Measurements from ENCODE around the gene ANKMY2.

The ANKMY2 gene

DNA sequence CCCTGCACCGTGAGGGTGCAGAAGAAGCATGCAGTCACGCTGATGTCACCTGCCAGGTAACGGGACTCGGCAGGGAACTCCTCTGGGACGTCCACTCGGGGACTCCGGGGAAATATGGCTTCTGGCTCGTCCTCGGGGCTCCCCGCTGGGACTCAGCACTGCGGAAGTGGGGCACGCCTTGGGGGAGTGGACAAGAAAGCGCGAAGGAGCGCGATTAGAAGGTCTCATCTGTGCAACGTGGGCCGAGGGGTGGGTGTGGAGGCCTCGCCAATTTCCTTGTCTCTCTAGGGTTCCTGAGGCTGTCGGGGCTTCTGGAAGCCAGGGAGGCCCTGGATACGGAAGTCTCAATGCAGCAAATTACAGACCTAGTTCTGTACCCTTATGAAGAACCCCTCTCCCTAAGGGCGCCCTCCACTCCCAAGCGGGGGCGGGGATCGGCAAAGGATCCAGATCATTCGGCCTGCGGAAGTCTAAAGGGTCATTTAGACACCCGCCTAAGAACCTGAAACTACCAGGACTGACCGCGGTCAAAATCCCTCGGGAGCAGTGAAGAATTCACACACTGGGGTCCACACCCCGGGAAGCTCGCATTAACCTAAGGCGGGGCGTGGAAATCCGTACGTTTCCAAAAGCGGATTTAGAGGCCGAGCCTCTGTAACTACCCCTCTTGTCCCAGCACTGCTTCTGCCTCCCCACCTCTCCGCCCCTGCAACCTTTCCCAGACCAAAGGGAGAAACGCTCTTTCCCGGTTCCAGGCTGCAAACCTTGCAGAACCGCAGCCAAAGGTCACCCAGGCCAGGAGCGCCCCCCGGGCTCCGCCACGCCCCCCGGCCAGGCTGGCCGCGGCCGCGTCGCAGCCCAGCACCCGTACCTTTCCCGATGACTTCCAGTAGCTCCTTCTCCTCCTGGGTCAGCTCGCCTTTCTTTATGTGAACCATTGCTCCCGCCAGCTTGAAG is 640 bp downstream of the ANKMY2 start:
- peak overlapping the region; percentile 78 for H3K9ac ChIP-seq (ENCODE audit: insufficient read length)
- TF ChIP-seq FOXP2 (optimal IDR thresholded peaks at IDR 0.05; ENCODE audit: control extremely low read depth, extremely low read length, insufficient read depth), result no peak
- no peak for TF ChIP-seq EZH2 (IDR thresholded peaks at IDR 0.05)
- TF ChIP-seq POLR2AphosphoS5 (IDR thresholded peaks at IDR 0.05; ENCODE audit: borderline replicate concordance, low read depth, low read length), result no peak
- H3K36me3 ChIP-seq (ENCODE audit: insufficient read depth, low read length), result no peaks in the 10 kb centered on the region
- no peak for DNase-seq (ENCODE audit: low read depth, low spot score)
- H3K9me3 ChIP-seq (ENCODE audit: low read depth, low read length), result no peaks in the 10 kb centered on the region
- peak overlapping the region; percentile 89 for H3K4me3 ChIP-seq
- no peak overlapping the region for H3K27ac ChIP-seq

- Histone ChIP-seq H3K9me3 (ENCODE audit: low read depth, low read length) (no peaks in the 10 kb centered on the region), H3K4me3 (no peak overlapping the region; the same call in 1 of the 2 replicates), H3K9ac (ENCODE audit: insufficient read length) (no peak overlapping the region), H3K36me3 (ENCODE audit: insufficient read depth, low read length) (no peaks in the 10 kb centered on the region), H3K27ac (no peak overlapping the region)
- no peak for TF ChIP-seq EZH2 (IDR thresholded peaks at IDR 0.05)
- no peak for TF ChIP-seq POLR2AphosphoS5 (IDR thresholded peaks at IDR 0.05; ENCODE audit: borderline replicate concordance, low read depth, low read length)
- no peak for TF ChIP-seq FOXP2 (optimal IDR thresholded peaks at IDR 0.05; ENCODE audit: control extremely low read depth, extremely low read length, insufficient read depth)
- no peak for DNase-seq (ENCODE audit: low read depth, low spot score)
Measured at GRCh38 chr7:16644157-16644556, 1.4 kb downstream of the ANKMY2 start.

GRCh38 chr7:16638282-16639280 is 7.0 kb downstream of the ANKMY2 start:
- Histone ChIP-seq H3K27ac (no peak overlapping the region), H3K36me3 (ENCODE audit: insufficient read depth, low read length) (no peaks in the 10 kb centered on the region), H3K9ac (ENCODE audit: insufficient read length) (no peak overlapping the region), H3K9me3 (ENCODE audit: low read depth, low read length) (no peaks in the 10 kb centered on the region), H3K4me3 (no peak overlapping the region)
- no peak for DNase-seq (ENCODE audit: low read depth, low spot score)
- no peak for TF ChIP-seq FOXP2 (optimal IDR thresholded peaks at IDR 0.05; ENCODE audit: control extremely low read depth, extremely low read length, insufficient read depth)
- TF ChIP-seq EZH2 (IDR thresholded peaks at IDR 0.05), result no peak
- no peak for TF ChIP-seq POLR2AphosphoS5 (IDR thresholded peaks at IDR 0.05; ENCODE audit: borderline replicate concordance, low read depth, low read length)

DNA sequence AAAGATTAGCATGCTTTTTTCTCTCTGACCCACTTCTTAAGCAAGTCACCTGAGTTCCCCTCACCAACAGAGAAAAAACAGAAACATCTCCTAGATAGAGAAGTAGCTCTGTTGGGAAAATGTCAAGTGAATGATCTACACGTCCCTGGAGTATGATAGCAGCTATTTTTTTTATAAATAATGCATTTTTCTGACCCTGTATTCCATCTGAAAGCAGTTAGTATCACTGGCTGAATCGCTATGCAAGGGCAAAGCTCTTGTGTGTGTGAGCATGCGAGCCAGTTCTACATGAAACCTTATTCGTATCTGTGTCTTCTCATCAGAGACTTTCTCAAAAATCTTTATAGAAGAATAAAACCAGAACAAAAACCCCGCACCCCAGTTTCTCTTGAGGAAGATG is 8.2 kb downstream of the ANKMY2 start:
- DNase-seq (ENCODE audit: low read depth, low spot score), result no peak
- Histone ChIP-seq H3K36me3 (ENCODE audit: insufficient read depth, low read length) (no peaks in the 10 kb centered on the region), H3K27ac (no peak overlapping the region), H3K9ac (ENCODE audit: insufficient read length) (no peak overlapping the region), H3K4me3 (no peak overlapping the region), H3K9me3 (ENCODE audit: low read depth, low read length) (no peaks in the 10 kb centered on the region)
- TF ChIP-seq EZH2 (IDR thresholded peaks at IDR 0.05), result no peak

- Histone ChIP-seq H3K9me3 (ENCODE audit: low read depth, low read length) (no peaks in the 10 kb centered on the region), H3K27ac (no peak overlapping the region), H3K9ac (ENCODE audit: insufficient read length) (no peak overlapping the region), H3K36me3 (ENCODE audit: insufficient read depth, low read length) (no peaks in the 10 kb centered on the region), H3K4me3 (no peak overlapping the region)
- DNase-seq (ENCODE audit: low read depth, low spot score), result no peak
- TF ChIP-seq EZH2 (IDR thresholded peaks at IDR 0.05) (no peak), POLR2AphosphoS5 (IDR thresholded peaks at IDR 0.05; ENCODE audit: borderline replicate concordance, low read depth, low read length) (no peak), FOXP2 (optimal IDR thresholded peaks at IDR 0.05; ENCODE audit: control extremely low read depth, extremely low read length, insufficient read depth) (no peak)
Measured at GRCh38 chr7:16636555-16637101, 8.9 kb downstream of the ANKMY2 start.

GRCh38 chr7:16634271-16634738 is 11.2 kb downstream of the ANKMY2 start:
- TF ChIP-seq FOXP2 (optimal IDR thresholded peaks at IDR 0.05; ENCODE audit: control extremely low read depth, extremely low read length, insufficient read depth) (no peak), POLR2AphosphoS5 (IDR thresholded peaks at IDR 0.05; ENCODE audit: borderline replicate concordance, low read depth, low read length) (no peak), EZH2 (IDR thresholded peaks at IDR 0.05) (no peak)
- H3K36me3 ChIP-seq (ENCODE audit: insufficient read depth, low read length), result no peaks in the 10 kb centered on the region
- no peak overlapping the region for H3K4me3 ChIP-seq
- no peak overlapping the region for H3K27ac ChIP-seq
- no peak overlapping the region for H3K9ac ChIP-seq (ENCODE audit: insufficient read length)
- no peaks in the 10 kb centered on the region for H3K9me3 ChIP-seq (ENCODE audit: low read depth, low read length)
- no peak for DNase-seq (ENCODE audit: low read depth, low spot score)

DNA sequence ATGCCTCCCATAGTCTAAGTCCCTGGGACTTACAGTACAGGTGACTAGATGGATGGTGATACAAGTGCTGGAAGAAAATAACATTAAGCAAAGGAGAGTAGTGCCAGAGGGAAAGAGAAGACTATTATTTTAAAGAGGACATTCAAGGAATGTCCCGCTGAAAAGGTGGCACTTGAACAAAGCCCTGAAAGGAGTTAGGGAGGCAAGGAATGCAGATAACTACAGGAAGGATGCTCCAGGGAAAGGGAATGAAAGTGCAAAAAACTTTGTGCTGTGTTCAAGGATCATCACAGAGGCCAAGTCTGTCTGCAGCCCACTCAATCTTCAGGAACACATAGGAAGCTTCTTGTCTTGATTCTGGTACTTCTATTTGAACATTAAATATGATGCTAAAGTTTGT is 14.9 kb downstream of the ANKMY2 start:
- H3K36me3 ChIP-seq (ENCODE audit: insufficient read depth, low read length), result no peaks in the 10 kb centered on the region
- H3K4me3 ChIP-seq, result no peak overlapping the region
- no peaks in the 10 kb centered on the region for H3K9me3 ChIP-seq (ENCODE audit: low read depth, low read length)
- H3K9ac ChIP-seq (ENCODE audit: insufficient read length), result no peak overlapping the region
- H3K27ac ChIP-seq, result no peak overlapping the region
- TF ChIP-seq FOXP2 (optimal IDR thresholded peaks at IDR 0.05; ENCODE audit: control extremely low read depth, extremely low read length, insufficient read depth) (no peak), POLR2AphosphoS5 (IDR thresholded peaks at IDR 0.05; ENCODE audit: borderline replicate concordance, low read depth, low read length) (no peak), EZH2 (IDR thresholded peaks at IDR 0.05) (no peak)
- DNase-seq (ENCODE audit: low read depth, low spot score), result no peak

GRCh38 chr7:16627236-16627635 is 18.3 kb downstream of the ANKMY2 start:
- TF ChIP-seq FOXP2 (optimal IDR thresholded peaks at IDR 0.05; ENCODE audit: control extremely low read depth, extremely low read length, insufficient read depth) (no peak), EZH2 (IDR thresholded peaks at IDR 0.05) (no peak), POLR2AphosphoS5 (IDR thresholded peaks at IDR 0.05; ENCODE audit: borderline replicate concordance, low read depth, low read length) (no peak)
- Histone ChIP-seq H3K4me3 (no peak overlapping the region), H3K27ac (no peak overlapping the region), H3K36me3 (ENCODE audit: insufficient read depth, low read length) (no peaks in the 10 kb centered on the region), H3K9me3 (ENCODE audit: low read depth, low read length) (no peaks in the 10 kb centered on the region), H3K9ac (ENCODE audit: insufficient read length) (no peak overlapping the region)
- DNase-seq (ENCODE audit: low read depth, low spot score), result no peak
